ENCODE data around the gene OSMR. TPM values are rescaled to one million over a fixed set of nuclear protein-coding genes. Genes with fewer than 3 reads are reported as not detected.
A peak's percentile ranks its signal among the peaks of the same experiment; 100 is the strongest.

OSMR gene
- total RNA-seq, 4 donors from 2014 or later, result 33.2 to 69.7 (median 43.9) TPM

GRCh38 chr5:38837932-38838331, 7.9 kb upstream of the OSMR start:
- peaks cover 0 to 4% (median 0%) of the 10 kb centered on the region in 4 donors for H3K36me3 ChIP-seq
- H3K4me3 ChIP-seq, result no peak overlapping the region
- H3K9me3 ChIP-seq, result no peaks in the 10 kb centered on the region
- H3K27ac ChIP-seq (replicated peaks in 1 of 4), result no peak overlapping the region
- 97% methylated on average over 2 of the region's 2 CpGs for WGBS
- peaks cover 0 to 15% (median 6%) of the 10 kb centered on the region in 4 donors for H3K4me1 ChIP-seq
- TF ChIP-seq POLR2A (IDR thresholded peaks at IDR 0.05; ENCODE audit: low read depth) (no peak), POLR2AphosphoS5 (IDR thresholded peaks at IDR 0.05) (no peak), EP300 (IDR thresholded peaks at IDR 0.05) (no peak)
- TF ChIP-seq, protein P1, sequence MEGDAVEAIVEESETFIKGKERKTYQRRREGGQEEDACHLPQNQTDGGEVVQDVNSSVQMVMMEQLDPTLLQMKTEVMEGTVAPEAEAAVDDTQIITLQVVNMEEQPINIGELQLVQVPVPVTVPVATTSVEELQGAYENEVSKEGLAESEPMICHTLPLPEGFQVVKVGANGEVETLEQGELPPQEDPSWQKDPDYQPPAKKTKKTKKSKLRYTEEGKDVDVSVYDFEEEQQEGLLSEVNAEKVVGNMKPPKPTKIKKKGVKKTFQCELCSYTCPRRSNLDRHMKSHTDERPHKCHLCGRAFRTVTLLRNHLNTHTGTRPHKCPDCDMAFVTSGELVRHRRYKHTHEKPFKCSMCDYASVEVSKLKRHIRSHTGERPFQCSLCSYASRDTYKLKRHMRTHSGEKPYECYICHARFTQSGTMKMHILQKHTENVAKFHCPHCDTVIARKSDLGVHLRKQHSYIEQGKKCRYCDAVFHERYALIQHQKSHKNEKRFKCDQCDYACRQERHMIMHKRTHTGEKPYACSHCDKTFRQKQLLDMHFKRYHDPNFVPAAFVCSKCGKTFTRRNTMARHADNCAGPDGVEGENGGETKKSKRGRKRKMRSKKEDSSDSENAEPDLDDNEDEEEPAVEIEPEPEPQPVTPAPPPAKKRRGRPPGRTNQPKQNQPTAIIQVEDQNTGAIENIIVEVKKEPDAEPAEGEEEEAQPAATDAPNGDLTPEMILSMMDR (IDR thresholded peaks at IDR 0.05), result no peak
- intact Hi-C loops (cut with DNase I), result no loop called here
- no peaks in the 10 kb centered on the region for H3K27me3 ChIP-seq
- DNase-seq (ENCODE audit: extremely low spot score), result no peak

- TF ChIP-seq POLR2AphosphoS5 (IDR thresholded peaks at IDR 0.05) (no peak), POLR2A (IDR thresholded peaks at IDR 0.05; ENCODE audit: low read depth) (no peak), EP300 (IDR thresholded peaks at IDR 0.05) (no peak)
- TF ChIP-seq, protein P1 (IDR thresholded peaks at IDR 0.05), result no peak
- H3K27me3 ChIP-seq, result no peaks in the 10 kb centered on the region
- no peak overlapping the region for H3K27ac ChIP-seq (replicated peaks in 1 of 4)
- H3K4me1 ChIP-seq, result peaks cover 4 to 45% (median 42%) of the 10 kb centered on the region in 4 donors
- DNase-seq (ENCODE audit: extremely low spot score), result no peak
- no peak overlapping the region for H3K4me3 ChIP-seq
- H3K36me3 ChIP-seq, result peaks cover 0 to 6% (median 0%) of the 10 kb centered on the region in 4 donors
- no peaks in the 10 kb centered on the region for H3K9me3 ChIP-seq
- intact Hi-C loops (cut with DNase I), result loop anchor here (10.0 kb wide), 1 partner anchor 231 kb away; the partner anchor contains the start of gene RICTOR
- 87% methylated on average over 1 of the region's 1 CpG for WGBS
These were observed 2.1 kb upstream of the OSMR start for GRCh38 chr5:38843665-38844064.

GRCh38 chr5:38846379-38847011, 683 bp downstream of the OSMR start:
- intact Hi-C loops (cut with DNase I), result loop anchor here (10.0 kb wide), 1 partner anchor 228 kb away; the partner anchor contains the start of gene RICTOR
- TF ChIP-seq POLR2A (IDR thresholded peaks at IDR 0.05; ENCODE audit: low read depth) (no peak), EP300 (IDR thresholded peaks at IDR 0.05) (no peak), POLR2AphosphoS5 (IDR thresholded peaks at IDR 0.05) (no peak)
- TF ChIP-seq, protein P1 (IDR thresholded peaks at IDR 0.05), result no peak

DNA sequence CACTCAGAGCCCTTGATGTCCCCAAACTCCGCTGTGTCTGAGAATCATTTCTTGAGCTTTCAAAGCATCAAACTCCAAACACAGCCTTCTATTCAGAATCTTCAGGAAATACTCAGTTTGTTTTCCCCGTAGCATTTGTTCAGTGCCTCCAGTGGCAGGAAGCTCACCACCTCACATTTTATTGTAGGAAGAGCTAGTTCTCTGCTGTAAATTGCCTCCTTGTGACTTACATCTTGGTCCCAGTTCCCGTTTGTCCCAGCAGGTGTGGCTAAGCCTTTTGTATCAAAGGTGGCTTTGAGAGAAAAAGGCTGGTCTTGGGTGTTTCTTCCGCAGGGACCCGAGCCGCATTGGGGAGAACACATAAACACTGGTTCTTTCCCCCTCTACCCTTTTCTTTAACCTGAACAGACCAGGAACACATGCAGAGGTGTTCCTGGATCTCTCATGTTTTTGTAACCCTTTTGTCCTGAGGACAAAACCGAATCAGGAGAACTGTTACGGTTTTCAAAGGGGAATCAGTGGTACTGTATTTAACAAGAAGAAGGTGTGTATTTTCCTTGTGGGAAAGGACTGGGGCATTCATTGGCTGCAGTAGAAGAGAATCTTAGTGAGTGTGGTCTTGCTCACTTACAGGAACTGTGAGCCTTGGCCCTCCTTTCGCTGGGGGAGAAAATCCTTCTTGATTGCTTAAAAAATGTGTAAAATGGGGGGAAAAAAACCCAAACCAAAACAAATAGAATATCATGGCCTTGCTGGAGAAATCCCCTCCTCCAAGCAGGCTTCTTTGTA, 1.9 kb downstream of the OSMR start:
- no peaks in the 10 kb centered on the region for H3K27me3 ChIP-seq
- TF ChIP-seq EP300 (IDR thresholded peaks at IDR 0.05), result no peak
- TF ChIP-seq, protein P1 (IDR thresholded peaks at IDR 0.05), result peak in 1 of 3 experiments; percentile 8
- H3K9me3 ChIP-seq, result no peaks in the 10 kb centered on the region
- H3K4me3 ChIP-seq, result peak overlapping the region; percentile 77 to 86 (median 81)
- peaks cover 0 to 8% (median 0%) of the 10 kb centered on the region in 4 donors for H3K36me3 ChIP-seq
- H3K4me1 ChIP-seq, result peaks cover 4 to 68% (median 54%) of the 10 kb centered on the region in 4 donors
- WGBS, result 73% methylated on average over 9 of the region's 9 CpGs
- no peak for DNase-seq (ENCODE audit: extremely low spot score)
- intact Hi-C loops (cut with DNase I), result loop anchor here (10.0 kb wide), 1 partner anchor 227 kb away; the partner anchor contains the start of gene RICTOR
- peak overlapping the region; percentile 91 to 96 (median 95) for H3K27ac ChIP-seq (replicated peaks in 1 of 4)

More at GRCh38 chr5:38846379-38847011, 683 bp downstream of the OSMR start:
- 39% methylated on average over 20 of the region's 24 CpGs for WGBS
- peaks cover 0 to 11% (median 0%) of the 10 kb centered on the region in 4 donors for H3K36me3 ChIP-seq
- no peaks in the 10 kb centered on the region for H3K9me3 ChIP-seq
- H3K27ac ChIP-seq (replicated peaks in 1 of 4), result peak overlapping the region; percentile 91 to 96 (median 95)
- H3K27me3 ChIP-seq, result no peaks in the 10 kb centered on the region
- H3K4me3 ChIP-seq, result peak overlapping the region; percentile 77 to 86 (median 81)
- H3K4me1 ChIP-seq, result peaks cover 4 to 67% (median 54%) of the 10 kb centered on the region in 4 donors
- DNase-seq (ENCODE audit: extremely low spot score), result no peak
